ENCODE results near the gene SCUBE2.
"Not testable (repeated sequence)": the region's sequence is repeated elsewhere in the genome, so short reads cannot be mapped to it uniquely, and the experiment has no call there.

SCUBE2 gene

GRCh38 chr11:9028581-9028980, 62.8 kb downstream of the SCUBE2 start:
- H3K36me3 ChIP-seq (ENCODE audit: control insufficient read depth, insufficient read depth, low read length): no peaks in the 10 kb centered on the region
- H3K27me3 ChIP-seq (ENCODE audit: control insufficient read depth, insufficient read depth, low read length): no peaks in the 10 kb centered on the region
- H3K4me1 ChIP-seq (ENCODE audit: control insufficient read depth, insufficient read depth, low read length): no peaks in the 10 kb centered on the region
- no peak overlapping the region for H3K9ac ChIP-seq (ENCODE audit: low read length)
- H3K9me3 ChIP-seq (ENCODE audit: control insufficient read depth, low read length): no peaks in the 10 kb centered on the region
- H3K4me3 ChIP-seq (ENCODE audit: low read length): no peak overlapping the region

GRCh38 chr11:9025101-9025850, 66.1 kb downstream of the SCUBE2 start:
- no peaks in the 10 kb centered on the region for H3K9me3 ChIP-seq (ENCODE audit: control insufficient read depth, low read length)
- H3K9ac ChIP-seq (ENCODE audit: low read length): no peak overlapping the region
- H3K4me1 ChIP-seq (ENCODE audit: control insufficient read depth, insufficient read depth, low read length): no peaks in the 10 kb centered on the region
- no peaks in the 10 kb centered on the region for H3K36me3 ChIP-seq (ENCODE audit: control insufficient read depth, insufficient read depth, low read length)
- no peak overlapping the region for H3K4me3 ChIP-seq (ENCODE audit: low read length)
- peaks cover 5% of the 10 kb centered on the region for H3K27me3 ChIP-seq (ENCODE audit: control insufficient read depth, insufficient read depth, low read length)

- peaks cover 5% of the 10 kb centered on the region for H3K27me3 ChIP-seq (ENCODE audit: control insufficient read depth, insufficient read depth, low read length)
- no peak overlapping the region for H3K4me3 ChIP-seq (ENCODE audit: low read length)
- H3K4me1 ChIP-seq (ENCODE audit: control insufficient read depth, insufficient read depth, low read length): no peaks in the 10 kb centered on the region
- H3K9ac ChIP-seq (ENCODE audit: low read length): no peak overlapping the region
- H3K36me3 ChIP-seq (ENCODE audit: control insufficient read depth, insufficient read depth, low read length): no peaks in the 10 kb centered on the region
- H3K9me3 ChIP-seq (ENCODE audit: control insufficient read depth, low read length): no peaks in the 10 kb centered on the region
Measured at GRCh38 chr11:9022961-9023680, 68.3 kb downstream of the SCUBE2 start.

GRCh38 chr11:9020916-9021315, 70.5 kb downstream of the SCUBE2 start:
- H3K9me3 ChIP-seq (ENCODE audit: control insufficient read depth, low read length): no peaks in the 10 kb centered on the region
- H3K4me3 ChIP-seq (ENCODE audit: low read length): no peak overlapping the region
- H3K36me3 ChIP-seq (ENCODE audit: control insufficient read depth, insufficient read depth, low read length): no peaks in the 10 kb centered on the region

GRCh38 chr11:9019861-9020260, 71.5 kb downstream of the SCUBE2 start:
- no peaks in the 10 kb centered on the region for H3K9me3 ChIP-seq (ENCODE audit: control insufficient read depth, low read length)
- no peaks in the 10 kb centered on the region for H3K36me3 ChIP-seq (ENCODE audit: control insufficient read depth, insufficient read depth, low read length)
- H3K9ac ChIP-seq (ENCODE audit: low read length): no peak overlapping the region
- no peaks in the 10 kb centered on the region for H3K4me1 ChIP-seq (ENCODE audit: control insufficient read depth, insufficient read depth, low read length)
- H3K4me3 ChIP-seq (ENCODE audit: low read length): no peak overlapping the region
- H3K27me3 ChIP-seq (ENCODE audit: control insufficient read depth, insufficient read depth, low read length): peaks cover 5% of the 10 kb centered on the region

More at GRCh38 chr11:9020916-9021315, 70.5 kb downstream of the SCUBE2 start:
- peaks cover 5% of the 10 kb centered on the region for H3K27me3 ChIP-seq (ENCODE audit: control insufficient read depth, insufficient read depth, low read length)
- no peaks in the 10 kb centered on the region for H3K4me1 ChIP-seq (ENCODE audit: control insufficient read depth, insufficient read depth, low read length)
- no peak overlapping the region for H3K9ac ChIP-seq (ENCODE audit: low read length)

- H3K36me3 ChIP-seq (ENCODE audit: control insufficient read depth, insufficient read depth, low read length): no peaks in the 10 kb centered on the region
- H3K27me3 ChIP-seq (ENCODE audit: control insufficient read depth, insufficient read depth, low read length): peaks cover 5% of the 10 kb centered on the region
- H3K9ac ChIP-seq (ENCODE audit: low read length): no peak overlapping the region
- no peaks in the 10 kb centered on the region for H3K4me1 ChIP-seq (ENCODE audit: control insufficient read depth, insufficient read depth, low read length)
- H3K9me3 ChIP-seq (ENCODE audit: control insufficient read depth, low read length): no peaks in the 10 kb centered on the region
- H3K4me3 ChIP-seq (ENCODE audit: low read length): no peak overlapping the region
Measured at GRCh38 chr11:9017773-9018172, 73.6 kb downstream of the SCUBE2 start.

- Histone ChIP-seq H3K27me3 (ENCODE audit: control insufficient read depth, insufficient read depth, low read length) (peaks cover 1% of the 10 kb centered on the region), H3K9ac (ENCODE audit: low read length) (no peak overlapping the region), H3K36me3 (ENCODE audit: control insufficient read depth, insufficient read depth, low read length) (no peaks in the 10 kb centered on the region), H3K9me3 (ENCODE audit: control insufficient read depth, low read length) (no peaks in the 10 kb centered on the region), H3K4me3 (ENCODE audit: low read length) (no peak overlapping the region), H3K4me1 (ENCODE audit: control insufficient read depth, insufficient read depth, low read length) (no peaks in the 10 kb centered on the region)
Measured at GRCh38 chr11:9016916-9017642, 74.3 kb downstream of the SCUBE2 start.

GRCh38 chr11:9015677-9016076, 75.7 kb downstream of the SCUBE2 start:
- Histone ChIP-seq H3K4me1 (ENCODE audit: control insufficient read depth, insufficient read depth, low read length) (no peaks in the 10 kb centered on the region), H3K9me3 (ENCODE audit: control insufficient read depth, low read length) (no peaks in the 10 kb centered on the region), H3K4me3 (ENCODE audit: low read length) (no peak overlapping the region), H3K36me3 (ENCODE audit: control insufficient read depth, insufficient read depth, low read length) (no peaks in the 10 kb centered on the region), H3K27me3 (ENCODE audit: control insufficient read depth, insufficient read depth, low read length) (no peaks in the 10 kb centered on the region), H3K9ac (ENCODE audit: low read length) (no peak overlapping the region)

GRCh38 chr11:9014826-9015225, 76.6 kb downstream of the SCUBE2 start:
- Histone ChIP-seq H3K9ac (ENCODE audit: low read length) (no peak overlapping the region), H3K9me3 (ENCODE audit: control insufficient read depth, low read length) (no peaks in the 10 kb centered on the region), H3K36me3 (ENCODE audit: control insufficient read depth, insufficient read depth, low read length) (no peaks in the 10 kb centered on the region), H3K27me3 (ENCODE audit: control insufficient read depth, insufficient read depth, low read length) (no peaks in the 10 kb centered on the region), H3K4me1 (ENCODE audit: control insufficient read depth, insufficient read depth, low read length) (no peaks in the 10 kb centered on the region), H3K4me3 (ENCODE audit: low read length) (no peak overlapping the region)

- Histone ChIP-seq H3K27me3 (ENCODE audit: control insufficient read depth, insufficient read depth, low read length) (no peaks in the 10 kb centered on the region), H3K4me3 (ENCODE audit: low read length) (no peak overlapping the region)
Measured at GRCh38 chr11:9013373-9013772, 78.0 kb downstream of the SCUBE2 start.

GRCh38 chr11:9009538-9009937, 81.9 kb downstream of the SCUBE2 start:
- H3K36me3 ChIP-seq (ENCODE audit: control insufficient read depth, insufficient read depth, low read length); H3K9ac ChIP-seq (ENCODE audit: low read length); H3K4me3 ChIP-seq (ENCODE audit: low read length); H3K4me1 ChIP-seq (ENCODE audit: control insufficient read depth, insufficient read depth, low read length); H3K9me3 ChIP-seq (ENCODE audit: control insufficient read depth, low read length): not testable (repeated sequence)
- peaks cover 21% of the 10 kb centered on the region for H3K27me3 ChIP-seq (ENCODE audit: control insufficient read depth, insufficient read depth, low read length)

More at GRCh38 chr11:9013373-9013772, 78.0 kb downstream of the SCUBE2 start:
- Histone ChIP-seq H3K4me1 (ENCODE audit: control insufficient read depth, insufficient read depth, low read length) (no peaks in the 10 kb centered on the region), H3K9ac (ENCODE audit: low read length) (no peak overlapping the region), H3K9me3 (ENCODE audit: control insufficient read depth, low read length) (no peaks in the 10 kb centered on the region), H3K36me3 (ENCODE audit: control insufficient read depth, insufficient read depth, low read length) (no peaks in the 10 kb centered on the region)

- H3K27me3 ChIP-seq (ENCODE audit: control insufficient read depth, insufficient read depth, low read length): peaks cover 30% of the 10 kb centered on the region
- H3K4me1 ChIP-seq (ENCODE audit: control insufficient read depth, insufficient read depth, low read length): peaks cover 3% of the 10 kb centered on the region
- no peaks in the 10 kb centered on the region for H3K36me3 ChIP-seq (ENCODE audit: control insufficient read depth, insufficient read depth, low read length)
- H3K4me3 ChIP-seq (ENCODE audit: low read length): no peak overlapping the region
- no peak overlapping the region for H3K9ac ChIP-seq (ENCODE audit: low read length)
- no peaks in the 10 kb centered on the region for H3K9me3 ChIP-seq (ENCODE audit: control insufficient read depth, low read length)
Measured at GRCh38 chr11:9008661-9009060, 82.7 kb downstream of the SCUBE2 start.

Data from mucosa of stomach (tissue), 1 donor.